ENCODE measurements around the gene TRIM14.

TRIM14 gene

DNA sequence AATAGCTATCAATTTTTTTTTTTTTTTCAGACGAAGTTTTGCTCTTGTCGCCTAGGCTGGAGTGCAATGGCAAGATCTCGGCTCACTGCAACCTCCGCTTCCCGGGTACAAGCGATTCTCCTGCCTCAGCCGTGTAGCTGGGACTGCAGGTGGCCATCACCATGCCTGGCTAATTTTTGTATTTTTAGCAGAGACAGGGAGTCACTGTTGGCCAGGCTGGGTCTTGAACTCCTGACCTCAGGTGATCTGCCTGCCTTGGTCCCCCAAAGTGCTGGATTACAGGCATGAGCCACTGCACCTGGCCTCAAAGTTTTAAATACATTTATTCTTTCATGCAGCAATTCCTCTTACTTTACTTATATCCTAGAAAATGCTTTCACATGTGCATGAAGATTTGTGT lies 17.6 kb downstream of the TRIM14 start:
- no peak for TF ChIP-seq CTCF (IDR thresholded peaks at IDR 0.05)
- TF ChIP-seq ZFX (IDR thresholded peaks at IDR 0.05; ENCODE audit: borderline replicate concordance) = no peak
- H3K27ac ChIP-seq = no peak overlapping the region

DNA sequence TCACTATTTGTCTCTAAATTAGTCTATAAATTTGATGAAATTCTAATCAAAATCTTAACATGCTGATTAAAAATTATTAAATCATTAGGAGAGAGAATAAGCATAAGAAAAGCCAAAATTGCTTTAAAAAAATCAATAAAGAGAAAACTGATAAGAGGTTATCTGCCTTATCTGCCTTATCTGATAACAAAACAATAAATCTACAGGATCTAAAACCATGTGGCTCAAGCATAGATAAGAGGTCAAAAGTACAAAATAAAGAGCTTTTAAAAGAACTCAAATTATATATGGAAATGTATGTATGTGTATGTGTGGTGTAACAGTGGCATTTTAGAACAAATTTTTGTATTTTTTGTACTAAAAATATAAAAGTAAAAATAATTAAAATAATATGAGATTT lies 18.6 kb downstream of the TRIM14 start:
- no peak for TF ChIP-seq ZFX (IDR thresholded peaks at IDR 0.05; ENCODE audit: borderline replicate concordance)
- TF ChIP-seq CTCF (IDR thresholded peaks at IDR 0.05) = no peak
- H3K27ac ChIP-seq = no peak overlapping the region

- TF ChIP-seq CTCF (IDR thresholded peaks at IDR 0.05) = no peak
- TF ChIP-seq ZFX (IDR thresholded peaks at IDR 0.05; ENCODE audit: borderline replicate concordance) = no peak
- H3K27ac ChIP-seq = no peak overlapping the region
Measured at GRCh38 chr9:98099898-98100297, 19.1 kb downstream of the TRIM14 start.

GRCh38 chr9:98099346-98099745 lies 19.7 kb downstream of the TRIM14 start:
- no peak for TF ChIP-seq ZFX (IDR thresholded peaks at IDR 0.05; ENCODE audit: borderline replicate concordance)
- no peak for TF ChIP-seq CTCF (IDR thresholded peaks at IDR 0.05)
- H3K27ac ChIP-seq = no peak overlapping the region

GRCh38 chr9:98097836-98098235 lies 21.2 kb downstream of the TRIM14 start:
- no peak for TF ChIP-seq CTCF (IDR thresholded peaks at IDR 0.05)
- TF ChIP-seq ZFX (IDR thresholded peaks at IDR 0.05; ENCODE audit: borderline replicate concordance) = no peak
- no peak overlapping the region for H3K27ac ChIP-seq

DNA sequence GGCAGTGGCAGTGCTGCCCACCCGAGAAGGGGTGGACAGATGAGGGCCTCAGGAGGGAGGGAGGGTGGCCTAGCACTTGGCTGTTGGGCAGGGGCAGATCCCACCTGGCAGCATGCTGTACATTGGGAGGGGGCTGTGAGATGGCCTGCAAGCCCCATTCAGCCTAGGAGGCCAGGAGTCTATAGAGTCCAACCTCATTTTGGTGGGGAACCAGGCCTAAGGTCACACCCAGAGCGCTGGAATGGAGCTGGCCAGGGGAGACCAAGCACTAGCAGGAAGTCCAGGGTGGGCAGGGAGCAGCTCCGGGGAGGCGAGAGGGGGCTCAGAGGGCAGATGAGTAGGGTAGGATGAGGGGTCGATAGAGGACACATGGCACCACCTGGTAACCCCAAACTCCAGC lies 22.9 kb downstream of the TRIM14 start:
- TF ChIP-seq ZFX (IDR thresholded peaks at IDR 0.05; ENCODE audit: borderline replicate concordance) = no peak
- no peak for TF ChIP-seq CTCF (IDR thresholded peaks at IDR 0.05)
- H3K27ac ChIP-seq = no peak overlapping the region

DNA sequence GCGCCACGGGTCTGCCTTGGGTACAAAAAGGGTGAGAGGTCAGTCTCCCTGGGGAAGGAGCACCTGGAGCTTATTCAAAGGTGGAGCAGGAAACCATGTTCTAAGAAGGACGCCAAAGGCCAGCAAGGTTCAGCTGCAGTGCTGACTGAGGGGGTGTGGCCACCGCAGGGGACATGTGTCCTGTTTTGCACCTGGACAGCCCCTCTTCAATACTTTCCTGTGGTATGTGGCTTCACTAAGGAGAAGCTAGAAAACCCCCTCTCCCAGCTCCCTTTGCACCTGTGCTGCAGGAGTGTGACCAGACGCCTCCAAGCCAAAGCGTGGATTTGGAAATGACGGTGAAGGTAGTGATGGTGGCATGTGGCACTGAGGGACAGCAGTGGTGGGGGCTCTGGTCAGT lies 23.6 kb downstream of the TRIM14 start:
- TF ChIP-seq ZFX (IDR thresholded peaks at IDR 0.05; ENCODE audit: borderline replicate concordance) = no peak
- H3K27ac ChIP-seq = no peak overlapping the region

DNA sequence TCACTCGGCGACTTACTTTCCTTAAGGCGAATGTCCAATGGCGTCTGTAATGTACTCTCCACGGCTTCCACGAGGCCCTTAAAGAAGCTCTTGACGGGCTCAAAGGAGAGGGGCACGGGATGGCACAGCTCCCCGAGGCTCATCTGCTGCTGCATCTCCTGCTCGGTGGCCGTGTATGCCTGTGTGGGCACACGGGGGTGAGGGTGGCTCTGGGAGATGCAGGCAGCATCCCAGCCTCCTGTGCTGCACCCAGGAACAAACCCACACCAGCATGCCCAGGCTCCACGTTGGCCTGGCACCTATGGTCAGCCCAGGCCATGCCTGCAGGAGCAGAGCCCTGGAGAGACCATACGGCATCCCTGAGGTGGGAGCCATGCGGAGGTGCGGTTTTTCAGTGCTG lies 24.2 kb downstream of the TRIM14 start:
- TF ChIP-seq CTCF (IDR thresholded peaks at IDR 0.05) (no peak), ZFX (IDR thresholded peaks at IDR 0.05; ENCODE audit: borderline replicate concordance) (no peak)

More for the DNA sequence above, 24.2 kb downstream of the TRIM14 start:
- no peak overlapping the region for H3K27ac ChIP-seq

Data from 22Rv1 (cell line).